ENCODE measurements around the gene MSRB1. TPM values are rescaled to one million over a fixed set of nuclear protein-coding genes. Genes with fewer than 3 reads are reported as not detected.

Gene MSRB1, protein sequence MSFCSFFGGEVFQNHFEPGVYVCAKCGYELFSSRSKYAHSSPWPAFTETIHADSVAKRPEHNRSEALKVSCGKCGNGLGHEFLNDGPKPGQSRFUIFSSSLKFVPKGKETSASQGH
- total RNA-seq: 5.8 and 8.2 TPM in 2 replicates

GRCh38 chr16:1942810-1943726 lies at the start of gene MSRB1:
TSS of gene MSRB1 (minus strand) at chr16:1943199. CDS start at chr16:1943156, 43 bp downstream.

GRCh38 chr16:1989209-1990100 lies 46.5 kb upstream of the MSRB1 start, which contains the start of gene SYNGR3:
TSS of gene SYNGR3 (plus strand) at chr16:1989970. CDS start at chr16:1990103, 133 bp downstream.

DNA sequence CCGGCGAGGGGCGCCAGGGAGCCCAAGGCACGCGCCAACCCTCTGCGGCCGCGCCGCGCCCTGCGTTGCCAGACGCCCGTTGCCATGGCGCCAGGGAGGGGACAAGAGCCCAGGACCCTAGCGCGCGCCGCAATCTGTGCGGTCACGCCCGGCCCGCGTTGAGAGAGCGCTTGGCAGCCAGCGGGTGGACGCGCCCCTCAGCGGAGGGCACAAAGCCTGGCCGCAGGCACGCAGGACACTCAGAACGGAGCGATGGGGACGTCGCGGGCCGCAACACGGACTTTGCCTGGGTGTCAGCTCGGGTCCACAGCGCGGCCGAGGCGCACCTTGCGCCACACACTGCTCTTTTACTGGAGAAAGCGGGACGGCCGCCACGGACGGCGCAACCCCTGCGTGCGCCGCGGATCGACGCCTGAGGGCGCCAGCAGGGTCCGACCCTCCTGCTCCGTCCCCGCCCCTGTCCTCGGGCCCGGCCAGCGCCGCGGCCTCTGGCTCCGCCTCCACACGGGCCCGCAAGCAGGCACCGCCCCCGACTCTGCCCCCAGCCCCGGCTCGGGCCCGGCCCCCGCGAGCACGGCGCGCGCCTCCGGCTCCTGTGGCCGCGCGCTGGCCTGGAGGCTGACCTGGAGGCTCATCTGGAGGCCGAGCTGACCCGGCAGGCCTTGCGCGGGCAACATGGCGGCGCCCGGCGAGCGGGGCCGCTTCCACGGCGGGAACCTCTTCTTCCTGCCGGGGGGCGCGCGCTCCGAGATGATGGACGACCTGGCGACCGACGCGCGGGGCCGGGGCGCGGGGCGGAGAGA lies 40.7 kb upstream of the MSRB1 start, which contains the start of gene GFER:
GFER (plus strand) TSS at position 650 of the 803 bp plus-strand sequence; CDS start at position 676, 26 bp downstream.

DNA sequence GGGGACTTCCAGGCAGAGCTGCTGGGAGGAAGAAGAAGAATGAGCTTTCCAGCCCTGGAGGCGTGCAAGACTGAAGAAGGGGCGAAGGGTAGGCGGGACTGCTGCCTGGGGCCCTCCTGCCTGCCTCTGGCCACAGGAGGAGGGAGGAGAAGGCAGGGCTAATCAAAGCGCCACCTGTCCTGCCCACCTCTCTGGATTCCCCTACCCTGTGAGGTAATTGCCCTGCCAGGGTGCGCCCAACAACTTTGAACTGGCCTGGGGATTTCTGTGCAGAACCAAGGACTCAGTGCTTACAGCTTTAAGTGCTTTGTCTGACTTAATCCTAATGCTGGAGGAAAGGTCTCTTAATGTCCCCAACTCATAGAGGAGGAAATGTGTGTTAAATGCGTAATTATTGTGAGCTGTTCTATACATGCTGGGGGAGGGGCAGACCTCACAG lies 38.4 kb upstream of the MSRB1 start, which contains the start of gene NOXO1:
NOXO1 (minus strand) TSS at position 72 of the 439 bp plus-strand sequence. CDS start 290 bp downstream, outside the sequence.

GRCh38 chr16:1971796-1972489 lies 28.9 kb upstream of the MSRB1 start, which contains the start of gene TBL3:
TSS of gene TBL3 (plus strand) at chr16:1972053. CDS start at chr16:1972165, 112 bp downstream.

DNA sequence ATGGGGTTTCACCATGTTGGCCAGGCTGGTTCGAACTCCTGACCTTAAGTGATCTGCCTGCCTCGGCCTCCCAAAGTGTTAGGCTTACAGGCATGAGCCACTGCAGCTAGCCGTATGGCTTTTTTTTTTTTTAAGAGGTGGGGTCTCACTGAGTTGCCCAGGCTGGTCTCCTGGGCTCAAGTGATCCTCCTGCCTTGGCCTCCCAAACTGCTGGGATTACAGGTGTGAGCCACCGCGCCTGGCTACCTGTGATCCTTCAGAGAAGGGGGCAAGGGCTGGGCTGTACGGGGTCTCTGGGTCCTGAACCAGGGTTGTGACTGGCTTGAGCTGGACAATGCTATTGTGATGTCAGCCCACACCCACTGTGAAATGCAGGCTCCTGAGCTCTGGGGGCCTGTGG lies 23.5 kb upstream of the MSRB1 start, which contains the start of gene RNF151:
RNF151 (plus strand) TSS at position 397 of the 400 bp plus-strand sequence. CDS start 26 bp downstream, outside the sequence.

GRCh38 chr16:1964506-1965395 lies 21.8 kb upstream of the MSRB1 start, which contains the start of gene RPS2:
TSS of gene RPS2 (minus strand) at chr16:1964826. CDS start at chr16:1964625, 201 bp downstream.

DNA sequence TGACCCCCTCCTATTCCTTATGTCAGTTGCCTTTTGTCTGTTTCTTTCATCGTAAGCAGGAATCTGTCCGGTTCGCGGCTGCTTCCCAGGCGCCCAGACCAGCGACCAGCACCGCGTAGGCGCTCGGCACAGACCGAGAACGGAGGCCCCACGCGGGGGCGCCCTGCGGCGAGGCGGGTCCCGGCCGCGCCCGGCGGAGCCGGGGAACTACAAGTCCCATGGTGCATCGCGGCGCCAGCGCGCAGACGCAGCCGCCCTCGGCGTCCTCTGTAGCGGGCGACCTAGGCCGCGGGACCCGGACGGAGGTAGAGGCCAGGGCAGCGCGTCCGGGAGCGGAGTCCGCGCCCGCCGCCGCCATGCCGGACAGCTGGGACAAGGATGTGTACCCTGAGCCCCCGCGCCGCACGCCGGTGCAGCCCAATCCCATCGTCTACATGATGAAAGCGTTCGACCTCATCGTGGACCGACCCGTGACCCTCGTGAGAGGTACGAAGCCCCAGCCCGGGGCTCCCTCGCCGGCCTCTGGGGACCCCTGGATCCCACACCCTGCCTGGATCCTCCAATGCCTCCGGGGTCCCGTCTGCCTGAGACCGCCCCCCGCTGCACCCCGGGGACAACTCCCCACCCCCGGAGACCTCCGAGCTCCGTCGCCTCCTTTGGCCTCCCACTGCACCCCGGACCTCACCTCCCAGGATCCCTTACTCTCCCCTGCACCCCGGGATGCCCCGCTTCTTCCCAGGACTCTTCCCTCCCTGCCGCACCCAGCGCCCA lies 16.5 kb upstream of the MSRB1 start, which contains the start of gene NDUFB10:
NDUFB10 (plus strand) TSS at position 270 of the 771 bp plus-strand sequence; CDS start at position 357, 87 bp downstream.

GRCh38 chr16:1918351-1919326 lies 24.4 kb downstream of the MSRB1 start, which contains the start of gene HS3ST6:
TSS of gene HS3ST6 (minus strand) at chr16:1918415. CDS start at chr16:1918323, 92 bp downstream.

Other genes starting within 250 kb of the MSRB1 start
- 26.4 and 46.4 TPM in 2 replicates for gene MAPK8IP3, start 237.0 kb downstream of the MSRB1 start, total RNA-seq
- gene NME3, start 171.7 kb downstream of the MSRB1 start, total RNA-seq: 32.7 and 53.0 TPM in 2 replicates
- 4.7 and 11.7 TPM in 2 replicates for gene EME2, start 170.4 kb downstream of the MSRB1 start, total RNA-seq
- gene MRPS34, start 170.1 kb downstream of the MSRB1 start, total RNA-seq: 107 and 111 TPM in 2 replicates
- 38.5 and 53.4 TPM in 2 replicates for gene SPSB3, start 160.6 kb downstream of the MSRB1 start, total RNA-seq
- gene NUBP2, start 160.2 kb downstream of the MSRB1 start, total RNA-seq: 73.8 and 74.3 TPM in 2 replicates
- not detected in 2 replicates for gene IGFALS, start 149.5 kb downstream of the MSRB1 start, total RNA-seq
- 74.0 and 91.0 TPM in 2 replicates for gene HAGH, start 116.4 kb downstream of the MSRB1 start, total RNA-seq
- 132 and 143 TPM in 2 replicates for gene FAHD1, start 116.0 kb downstream of the MSRB1 start, total RNA-seq
- under 0.01 TPM in 1 of 2 replicates, not detected in the other for gene MEIOB, start 71.0 kb downstream of the MSRB1 start, total RNA-seq
- gene HS3ST6, start 24.8 kb downstream of the MSRB1 start, total RNA-seq: not detected in 2 replicates
- gene RPL3L, start 11.5 kb upstream of the MSRB1 start, total RNA-seq: not detected in 2 replicates
- 149 and 206 TPM in 2 replicates for gene NDUFB10, start 16.3 kb upstream of the MSRB1 start, total RNA-seq
- gene RPS2, start 21.6 kb upstream of the MSRB1 start, total RNA-seq: 3,397 and 3,624 TPM in 2 replicates
- gene RNF151, start 23.7 kb upstream of the MSRB1 start, total RNA-seq: not detected in 2 replicates
- 45.6 and 49.4 TPM in 2 replicates for gene TBL3, start 28.9 kb upstream of the MSRB1 start, total RNA-seq
- gene NOXO1, start 38.3 kb upstream of the MSRB1 start, total RNA-seq: not detected in 2 replicates
- gene GFER, start 41.0 kb upstream of the MSRB1 start, total RNA-seq: 12.8 and 14.6 TPM in 2 replicates
- 2.0 and 2.9 TPM in 2 replicates for gene SYNGR3, start 46.8 kb upstream of the MSRB1 start, total RNA-seq
- 17.7 and 23.6 TPM in 2 replicates for gene ZNF598, start 66.6 kb upstream of the MSRB1 start, total RNA-seq
- gene NPW, start 76.6 kb upstream of the MSRB1 start, total RNA-seq: 0.18 and 0.38 TPM in 2 replicates
- 63.8 and 66.9 TPM in 2 replicates for gene NHERF2, start 83.7 kb upstream of the MSRB1 start, total RNA-seq
- gene NTHL1, start 104.6 kb upstream of the MSRB1 start, total RNA-seq: 49.3 and 52.5 TPM in 2 replicates
- gene TSC2, start 104.8 kb upstream of the MSRB1 start, total RNA-seq: 44.4 and 54.6 TPM in 2 replicates
- gene PKD1, start 192.7 kb upstream of the MSRB1 start, total RNA-seq: 38.1 and 102 TPM in 2 replicates
- gene RAB26, start 205.4 kb upstream of the MSRB1 start, total RNA-seq: 0.75 and 1.3 TPM in 2 replicates
- gene TRAF7, start 212.6 kb upstream of the MSRB1 start, total RNA-seq: 88.0 and 89.5 TPM in 2 replicates

Data from endothelial cell of coronary artery (primary cell).